CD4-positive, alpha-beta T cell treated with Interleukin-12 subunit alpha and Interleukin-12 subunit beta, for 1 hour (primary cell): Measurements from ENCODE around the gene ITGB1.

ENCODE experiments used
- DNase-seq: peaks from one replicate; pipeline ENCODE4 v3.0.0-alpha.2; 2020

Gene ITGB1

GRCh38 chr10:32865170-32865569 lies 92.9 kb downstream of the ITGB1 start:
- no peak for DNase-seq

DNA sequence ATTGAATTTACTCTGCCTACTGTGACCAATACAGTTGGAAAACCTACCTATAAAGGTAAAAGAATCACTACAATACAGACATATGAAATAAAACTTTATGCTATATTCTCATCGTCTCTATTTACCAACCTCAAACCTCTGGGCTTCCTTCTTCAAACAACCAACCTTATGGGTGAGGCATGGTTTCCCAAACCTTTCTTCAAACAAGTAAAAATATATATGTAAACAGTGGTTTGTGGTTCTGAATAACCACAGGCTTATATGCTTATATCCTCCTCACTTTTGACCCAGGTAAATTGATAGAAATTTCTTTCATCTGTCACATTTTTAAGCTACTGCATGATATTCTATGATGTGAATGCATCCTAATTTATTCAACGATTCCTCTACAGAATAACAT lies 103.6 kb downstream of the ITGB1 start:
- DNase-seq = no peak

DNA sequence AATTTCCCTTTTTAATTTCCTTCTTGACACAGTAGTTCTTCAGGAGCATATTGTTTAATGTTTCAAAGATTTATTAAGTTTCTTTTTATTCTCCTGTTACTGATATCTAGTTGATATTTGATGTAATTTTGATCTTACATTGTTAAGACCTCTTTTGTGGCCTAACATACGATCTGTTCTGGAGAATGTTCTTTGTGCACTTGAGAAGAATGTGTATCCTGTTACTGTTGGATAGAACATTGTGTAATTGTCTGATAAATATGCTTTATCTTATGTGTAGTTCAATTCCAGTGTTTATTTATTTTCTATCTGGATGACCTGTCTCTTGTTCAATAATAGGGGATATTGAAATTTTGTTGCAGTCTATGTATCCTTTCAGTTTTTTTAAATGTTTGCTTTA lies 106.7 kb downstream of the ITGB1 start:
- DNase-seq = no peak
